Epithelial cell of proximal tubule (primary cell): ENCODE results near the gene ADCY5. TPM values are rescaled to one million over a fixed set of nuclear protein-coding genes. Genes with fewer than 3 reads are reported as not detected.

Experiments used
- DNase-seq: peaks from one replicate; pipeline ENCODE4 v3.0.0-alpha.2; 2011; ENCODE audit warnings: low read depth
- H3K4me3 ChIP-seq: 2 replicates; pipeline ENCODE4 v1.5.1; 2011; ENCODE audit warnings: low read depth, mild to moderate bottlenecking, low read length
- CTCF ChIP-seq: conservative IDR thresholded peaks from 2 replicates; pipeline ENCODE4 v1.5.1; 2012; ENCODE audit warnings: low read depth, mild to moderate bottlenecking, low read length
- total RNA-seq: library from RNA; depleted of rRNA; stranded (reverse); fragments of >200 nt; gene quantifications from 2 replicates; pipeline ENCODE4 v1.2.3, GENCODE V29; 2015

The ADCY5 gene
- total RNA-seq, 1 donor from 2014 or later = 2.7 TPM

GRCh38 chr3:123485551-123485950 is 36.7 kb upstream of the ADCY5 start:
- TF ChIP-seq CTCF = no peak
- DNase-seq = no peak
- H3K4me3 ChIP-seq = no peak overlapping the region

GRCh38 chr3:123483146-123483545 is 34.3 kb upstream of the ADCY5 start:
- TF ChIP-seq CTCF = no peak
- H3K4me3 ChIP-seq = no peak overlapping the region
- DNase-seq = no peak

- H3K4me3 ChIP-seq = no peak overlapping the region
- DNase-seq = no peak
- TF ChIP-seq CTCF = no peak
Measured at GRCh38 chr3:123481722-123482457, 33.0 kb upstream of the ADCY5 start.

GRCh38 chr3:123481071-123481470 is 32.2 kb upstream of the ADCY5 start:
- no peak for DNase-seq
- no peak for TF ChIP-seq CTCF
- H3K4me3 ChIP-seq = no peak overlapping the region

GRCh38 chr3:123480428-123480827 is 31.5 kb upstream of the ADCY5 start:
- H3K4me3 ChIP-seq = no peak overlapping the region
- TF ChIP-seq CTCF = no peak
- no peak for DNase-seq

- no peak for TF ChIP-seq CTCF
- no peak overlapping the region for H3K4me3 ChIP-seq
- no peak for DNase-seq
Measured at GRCh38 chr3:123479891-123480290, 31.0 kb upstream of the ADCY5 start.

- TF ChIP-seq CTCF = no peak
- no peak for DNase-seq
- no peak overlapping the region for H3K4me3 ChIP-seq
Measured at GRCh38 chr3:123478314-123478713, 29.4 kb upstream of the ADCY5 start.
